IPS-20b (cell line): ENCODE results near the gene SLC66A3.

Source experiments
- H3K27ac ChIP-seq: one replicate; pipeline ENCODE4 v1.5.1; 2013; ENCODE audit warnings: low read length
- H3K27me3 ChIP-seq: 2 replicates; pipeline ENCODE4 v1.6.1; 2013; ENCODE audit warnings: mild to moderate bottlenecking, low read length, inconsistent platforms; ENCODE audit not compliant: insufficient read depth
- H3K36me3 ChIP-seq: 2 replicates; pipeline ENCODE4 v1.6.1; 2013; ENCODE audit warnings: low read depth, mild to moderate bottlenecking, inconsistent platforms, low read length, moderate library complexity; ENCODE audit not compliant: insufficient read depth
- H3K4me1 ChIP-seq: 2 replicates; pipeline ENCODE4 v1.6.1; 2013; ENCODE audit warnings: mild to moderate bottlenecking, control low read depth, inconsistent platforms, low read length, moderate library complexity; ENCODE audit not compliant: insufficient read depth
- H3K4me3 ChIP-seq: 2 replicates; pipeline ENCODE4 v1.5.1; 2013; ENCODE audit warnings: mild to moderate bottlenecking, low read length, inconsistent platforms
- H3K9ac ChIP-seq: 2 replicates; pipeline ENCODE4 v1.6.1; 2013; ENCODE audit warnings: low read depth, mild to moderate bottlenecking, inconsistent platforms, low read length, moderate library complexity
- H3K9me3 ChIP-seq: 2 replicates; pipeline ENCODE4 v1.6.1; 2013; ENCODE audit warnings: mild to moderate bottlenecking, low read depth, low read length, inconsistent platforms; ENCODE audit not compliant: insufficient read depth

Gene SLC66A3

GRCh38 chr2:11142987-11143386 is 12.3 kb upstream of the SLC66A3 start:
- no peaks in the 10 kb centered on the region for H3K4me1 ChIP-seq
- no peak overlapping the region for H3K27ac ChIP-seq
- no peaks in the 10 kb centered on the region for H3K36me3 ChIP-seq

GRCh38 chr2:11144077-11144737 is 11.1 kb upstream of the SLC66A3 start:
- Histone ChIP-seq H3K9me3 (no peaks in the 10 kb centered on the region), H3K27me3 (no peaks in the 10 kb centered on the region), H3K4me3 (no peak overlapping the region), H3K27ac (no peak overlapping the region), H3K4me1 (no peaks in the 10 kb centered on the region), H3K9ac (no peak overlapping the region), H3K36me3 (no peaks in the 10 kb centered on the region)

More at GRCh38 chr2:11142987-11143386, 12.3 kb upstream of the SLC66A3 start:
- H3K9ac ChIP-seq = no peak overlapping the region
- no peaks in the 10 kb centered on the region for H3K9me3 ChIP-seq
- H3K27me3 ChIP-seq = no peaks in the 10 kb centered on the region
- H3K4me3 ChIP-seq = no peak overlapping the region

- Histone ChIP-seq H3K4me3 (no peak overlapping the region), H3K4me1 (no peaks in the 10 kb centered on the region), H3K36me3 (no peaks in the 10 kb centered on the region), H3K27ac (no peak overlapping the region), H3K27me3 (no peaks in the 10 kb centered on the region), H3K9ac (no peak overlapping the region), H3K9me3 (no peaks in the 10 kb centered on the region)
Measured at GRCh38 chr2:11144738-11145079, 10.6 kb upstream of the SLC66A3 start.

GRCh38 chr2:11145350-11145749 is 9.9 kb upstream of the SLC66A3 start:
- Histone ChIP-seq H3K9me3 (no peaks in the 10 kb centered on the region), H3K27me3 (no peaks in the 10 kb centered on the region), H3K9ac (no peak overlapping the region), H3K4me3 (no peak overlapping the region), H3K36me3 (no peaks in the 10 kb centered on the region), H3K4me1 (no peaks in the 10 kb centered on the region), H3K27ac (no peak overlapping the region)

- Histone ChIP-seq H3K4me3 (no peak overlapping the region), H3K36me3 (no peaks in the 10 kb centered on the region), H3K27me3 (no peaks in the 10 kb centered on the region), H3K9ac (no peak overlapping the region), H3K27ac (no peak overlapping the region), H3K4me1 (no peaks in the 10 kb centered on the region), H3K9me3 (no peaks in the 10 kb centered on the region)
Measured at GRCh38 chr2:11146076-11146475, 9.2 kb upstream of the SLC66A3 start.

- Histone ChIP-seq H3K4me3 (no peak overlapping the region), H3K27me3 (no peaks in the 10 kb centered on the region), H3K36me3 (no peaks in the 10 kb centered on the region), H3K9me3 (no peaks in the 10 kb centered on the region), H3K27ac (no peak overlapping the region), H3K4me1 (no peaks in the 10 kb centered on the region), H3K9ac (no peak overlapping the region)
Measured at GRCh38 chr2:11147263-11147662, 8.0 kb upstream of the SLC66A3 start.

GRCh38 chr2:11152591-11152990 is 2.7 kb upstream of the SLC66A3 start:
- Histone ChIP-seq H3K36me3 (no peaks in the 10 kb centered on the region), H3K4me3 (no peak overlapping the region), H3K4me1 (peaks cover 5% of the 10 kb centered on the region), H3K9ac (no peak overlapping the region), H3K27me3 (peaks cover 36% of the 10 kb centered on the region), H3K27ac (no peak overlapping the region), H3K9me3 (no peaks in the 10 kb centered on the region)

- peaks cover 36% of the 10 kb centered on the region for H3K27me3 ChIP-seq
- H3K9me3 ChIP-seq = no peaks in the 10 kb centered on the region
- no peaks in the 10 kb centered on the region for H3K36me3 ChIP-seq
- H3K9ac ChIP-seq = peak overlapping the region; percentile 70
- H3K27ac ChIP-seq = no peak overlapping the region
- H3K4me3 ChIP-seq = peak overlapping the region; percentile 78
- H3K4me1 ChIP-seq = peaks cover 5% of the 10 kb centered on the region
Measured at GRCh38 chr2:11154016-11154922, 998 bp upstream of the SLC66A3 start.

GRCh38 chr2:11154923-11155380 is 315 bp upstream of the SLC66A3 start:
- Histone ChIP-seq H3K27ac (no peak overlapping the region), H3K9me3 (no peaks in the 10 kb centered on the region), H3K4me1 (peaks cover 5% of the 10 kb centered on the region), H3K36me3 (no peaks in the 10 kb centered on the region), H3K27me3 (peaks cover 36% of the 10 kb centered on the region), H3K9ac (peak overlapping the region; percentile 70), H3K4me3 (peak overlapping the region; percentile 78)

- H3K4me1 ChIP-seq = peaks cover 5% of the 10 kb centered on the region
- no peak overlapping the region for H3K27ac ChIP-seq
- H3K36me3 ChIP-seq = no peaks in the 10 kb centered on the region
- no peak overlapping the region for H3K9ac ChIP-seq
- H3K9me3 ChIP-seq = no peaks in the 10 kb centered on the region
- H3K27me3 ChIP-seq = peaks cover 36% of the 10 kb centered on the region
- H3K4me3 ChIP-seq = no peak overlapping the region
Measured at GRCh38 chr2:11156396-11157075, 1.3 kb downstream of the SLC66A3 start.

GRCh38 chr2:11157296-11157695 is 2.0 kb downstream of the SLC66A3 start:
- peaks cover 36% of the 10 kb centered on the region for H3K27me3 ChIP-seq
- H3K9me3 ChIP-seq = no peaks in the 10 kb centered on the region
- H3K9ac ChIP-seq = no peak overlapping the region
- no peaks in the 10 kb centered on the region for H3K36me3 ChIP-seq
- peaks cover 5% of the 10 kb centered on the region for H3K4me1 ChIP-seq
- H3K27ac ChIP-seq = no peak overlapping the region
- no peak overlapping the region for H3K4me3 ChIP-seq
